ENCODE data around the gene IRX5.

GRCh38 chr16:54937671-54938211 is 7.1 kb downstream of the IRX5 start:
- no peak for TF ChIP-seq CTCF (IDR thresholded peaks at IDR 0.05; ENCODE audit: low read length)
- no peak for TF ChIP-seq EZH2 (IDR thresholded peaks at IDR 0.05; ENCODE audit: borderline replicate concordance, low read length)

Measured in OCI-LY1 (cell line).